Measurements from ENCODE around the gene CROCC. TPM values are rescaled to one million over a fixed set of nuclear protein-coding genes. Genes with fewer than 3 reads are reported as not detected.

Gene CROCC
- polyA plus RNA-seq, 2 of the 4 experiments (the other 2 are of a cell fraction) = 4.4 to 10.6 TPM

DNA sequence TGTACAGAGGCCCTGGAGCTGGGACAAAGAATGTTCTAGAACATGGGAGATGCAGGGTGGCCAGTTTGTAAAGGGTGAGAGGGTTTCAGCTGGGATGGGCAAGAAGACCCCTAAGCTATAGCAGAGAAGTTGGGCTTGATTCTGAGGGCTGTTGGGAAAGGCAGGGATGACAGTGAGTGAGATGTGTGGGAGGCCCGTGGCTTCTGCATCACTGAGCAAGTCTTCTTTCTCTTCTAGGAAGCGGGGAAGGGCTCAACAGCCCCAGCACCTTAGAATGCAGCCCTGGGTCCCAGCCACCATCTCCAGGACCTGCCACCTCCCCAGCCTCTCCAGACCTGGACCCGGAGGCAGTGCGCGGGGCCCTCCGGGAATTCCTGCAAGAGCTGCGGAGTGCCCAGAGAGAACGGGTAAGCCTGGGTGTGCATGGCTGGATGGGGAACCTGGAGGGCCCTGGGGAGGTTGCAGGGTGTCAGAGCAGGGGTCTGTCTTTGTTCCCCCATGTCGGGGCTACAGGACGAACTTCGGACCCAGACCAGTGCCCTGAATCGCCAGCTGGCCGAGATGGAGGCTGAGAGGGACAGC, 43.8 kb downstream of the CROCC start:
- no peaks in the 10 kb centered on the region for H3K9me3 ChIP-seq
- peaks cover 24% of the 10 kb centered on the region for H3K4me1 ChIP-seq
- POLR2A ChIA-PET = no interaction called here
- ATAC-seq (no peak), DNase-seq (ENCODE audit: low read depth in 1 of 2, low spot score in 1 of 2) (no peak), FAIRE-seq (no peak)
- CTCF ChIA-PET = interaction anchor here (1.9 to 2.9 kb wide), 3 partner anchors 14 to 48 kb away, joined by 6 to 12 read pairs (median 6); no protein-coding TSS in a partner anchor
- peak overlapping the region in 1 of 2 experiments; percentile 85; a peak in 1 of 6 replicates for H3K27ac ChIP-seq
- no peak for TF ChIP-seq EHF (CRISPR knock-in tag; IDR thresholded peaks at IDR 0.05)
- TF ChIP-seq RFX5 (IDR thresholded peaks at IDR 0.05) = no peak
- no peak for TF ChIP-seq MAZ (IDR thresholded peaks at IDR 0.05; ENCODE audit: borderline replicate concordance, low read depth, low read length)
- TF ChIP-seq JUN (IDR thresholded peaks at IDR 0.05) = no peak
- no peak for TF ChIP-seq ZNF302 (CRISPR knock-in tag; IDR thresholded peaks at IDR 0.05)
- no peak overlapping the region for H3K4me2 ChIP-seq
- 100% methylated on average over 3 of the region's 13 CpGs for WGBS (ENCODE audit: missing lambda C conversion rate)
- no peak overlapping the region for H3K4me3 ChIP-seq

DNA sequence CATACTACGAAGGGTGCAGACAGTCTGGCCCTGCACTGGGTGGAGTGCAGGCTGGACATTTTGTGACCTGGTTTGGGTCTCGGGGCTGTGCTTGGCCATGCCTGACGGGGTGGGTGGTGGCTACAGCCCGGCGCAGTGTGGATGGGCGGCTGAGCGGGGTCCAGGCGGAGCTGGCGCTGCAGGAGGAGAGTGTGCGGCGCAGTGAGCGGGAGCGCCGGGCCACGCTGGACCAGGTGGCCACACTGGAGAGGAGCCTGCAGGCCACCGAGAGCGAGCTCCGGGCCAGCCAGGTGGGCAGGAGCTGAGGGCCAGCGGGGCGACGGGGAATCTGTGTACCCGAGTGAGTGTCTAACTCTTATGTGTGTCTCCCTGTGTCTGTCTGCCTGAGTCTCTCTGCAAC, 44.6 kb downstream of the CROCC start:
- Histone ChIP-seq H3K27ac (peak overlapping the region; percentile 60 to 85; a peak in 5 of 6 replicates), H3K9me3 (no peaks in the 10 kb centered on the region), H3K4me3 (no peak overlapping the region), H3K4me1 (peaks cover 22% of the 10 kb centered on the region), H3K4me2 (no peak overlapping the region)
- TF ChIP-seq ZNF302 (CRISPR knock-in tag; IDR thresholded peaks at IDR 0.05) (no peak), JUNB (IDR thresholded peaks at IDR 0.05) (no peak), NFE2L2 (conservative IDR thresholded peaks at IDR 0.05; ENCODE audit: low read length) (no peak), SREBF2 (IDR thresholded peaks at IDR 0.05) (no peak), MAZ (IDR thresholded peaks at IDR 0.05; ENCODE audit: borderline replicate concordance, low read depth, low read length) (no peak), ZC3H11A (IDR thresholded peaks at IDR 0.05) (no peak), MYC (IDR thresholded peaks at IDR 0.05; ENCODE audit: borderline replicate concordance, low read length) (no peak), JUN (IDR thresholded peaks at IDR 0.05) (no peak), ZFP36 (IDR thresholded peaks at IDR 0.05; ENCODE audit: borderline replicate concordance, partially characterized antibody) (no peak), TP53 (CRISPR knock-in tag; IDR thresholded peaks at IDR 0.05) (no peak), RFX5 (IDR thresholded peaks at IDR 0.05) (no peak), KDM1A (IDR thresholded peaks at IDR 0.05; ENCODE audit: low read depth) (no peak)
- TF ChIP-seq, protein P1, sequence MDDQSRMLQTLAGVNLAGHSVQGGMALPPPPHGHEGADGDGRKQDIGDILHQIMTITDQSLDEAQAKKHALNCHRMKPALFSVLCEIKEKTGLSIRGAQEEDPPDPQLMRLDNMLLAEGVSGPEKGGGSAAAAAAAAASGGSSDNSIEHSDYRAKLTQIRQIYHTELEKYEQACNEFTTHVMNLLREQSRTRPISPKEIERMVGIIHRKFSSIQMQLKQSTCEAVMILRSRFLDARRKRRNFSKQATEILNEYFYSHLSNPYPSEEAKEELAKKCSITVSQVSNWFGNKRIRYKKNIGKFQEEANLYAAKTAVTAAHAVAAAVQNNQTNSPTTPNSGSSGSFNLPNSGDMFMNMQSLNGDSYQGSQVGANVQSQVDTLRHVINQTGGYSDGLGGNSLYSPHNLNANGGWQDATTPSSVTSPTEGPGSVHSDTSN (IDR thresholded peaks at IDR 0.05) = no peak
- TF ChIP-seq, protein P2, sequence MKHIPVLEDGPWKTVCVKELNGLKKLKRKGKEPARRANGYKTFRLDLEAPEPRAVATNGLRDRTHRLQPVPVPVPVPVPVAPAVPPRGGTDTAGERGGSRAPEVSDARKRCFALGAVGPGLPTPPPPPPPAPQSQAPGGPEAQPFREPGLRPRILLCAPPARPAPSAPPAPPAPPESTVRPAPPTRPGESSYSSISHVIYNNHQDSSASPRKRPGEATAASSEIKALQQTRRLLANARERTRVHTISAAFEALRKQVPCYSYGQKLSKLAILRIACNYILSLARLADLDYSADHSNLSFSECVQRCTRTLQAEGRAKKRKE (CRISPR knock-in tag; IDR thresholded peaks at IDR 0.05; ENCODE audit: low read depth) = no peak
- ATAC-seq = no peak
- CTCF ChIA-PET = interaction anchor here (0.6 to 2.0 kb wide), 4 partner anchors 10 to 80 kb away, joined by 3 to 6 read pairs (median 4); no protein-coding TSS in a partner anchor
- no peak for FAIRE-seq
- no peak for DNase-seq (ENCODE audit: low read depth in 1 of 2, low spot score in 1 of 2)
- POLR2A ChIA-PET = no interaction called here
- WGBS (ENCODE audit: missing lambda C conversion rate) = 96% methylated on average over 11 of the region's 22 CpGs

DNA sequence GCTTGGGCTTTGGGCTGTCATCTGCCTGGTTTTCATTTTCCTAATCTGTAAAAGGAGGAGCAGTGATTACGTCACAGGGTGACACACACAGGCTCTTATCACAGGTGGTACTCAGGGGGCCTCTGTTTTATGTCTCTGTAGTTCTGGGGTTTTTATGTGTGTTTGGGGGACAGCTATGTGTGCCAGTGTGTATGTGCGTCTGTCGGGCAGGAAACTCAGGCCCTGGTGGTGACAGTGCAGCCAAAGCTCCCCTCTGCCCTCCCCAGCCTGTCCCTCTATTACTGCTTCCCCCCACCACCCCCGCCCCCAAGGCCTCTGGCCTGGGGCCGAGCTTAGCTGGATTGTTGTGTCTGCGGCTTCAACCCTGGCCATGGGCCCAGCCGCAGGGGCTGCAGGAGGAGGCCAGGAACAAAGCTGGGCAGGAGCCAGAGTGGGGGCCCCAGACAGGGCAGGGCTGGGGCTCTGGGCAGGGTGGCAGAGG, 45.4 kb downstream of the CROCC start:
- ATAC-seq (peak in 1 of 2 experiments; percentile 32; a peak in 2 of 6 replicates), DNase-seq (ENCODE audit: low read depth in 1 of 2, low spot score in 1 of 2) (no peak), FAIRE-seq (no peak)
- peaks cover 19% of the 10 kb centered on the region for H3K4me1 ChIP-seq
- ChIA-PET POLR2A (no interaction called here), CTCF (interaction anchor here (0.8 to 2.0 kb wide), 5 partner anchors 11 to 79 kb away, joined by 3 to 6 read pairs (median 4); no protein-coding TSS in a partner anchor)
- no peaks in the 10 kb centered on the region for H3K9me3 ChIP-seq
- 70% methylated on average over 4 of the region's 7 CpGs for WGBS (ENCODE audit: missing lambda C conversion rate)
- peak overlapping the region; percentile 50 for H3K4me2 ChIP-seq
- H3K27ac ChIP-seq = peak overlapping the region; percentile 64 to 85; a peak in 5 of 6 replicates
- TF ChIP-seq SREBF2 (IDR thresholded peaks at IDR 0.05) (no peak), ZNF302 (CRISPR knock-in tag; IDR thresholded peaks at IDR 0.05) (no peak), TP53 (CRISPR knock-in tag; IDR thresholded peaks at IDR 0.05) (no peak), EP300 (IDR thresholded peaks at IDR 0.05) (no peak), JUN (IDR thresholded peaks at IDR 0.05) (no peak)
- TF ChIP-seq, protein P1 (IDR thresholded peaks at IDR 0.05) = no peak
- no peak overlapping the region for H3K4me3 ChIP-seq
